GM21367 (cell line): ENCODE results near the gene MUC20.
"Not testable (repeated sequence)": the region's sequence is repeated elsewhere in the genome, so short reads cannot be mapped to it uniquely, and the experiment has no call there.

Experiments
- ATAC-seq: cut with Tn5 transposase; IDR thresholded peaks from one replicate; pipeline ENCODE4 v1.9.1; 2021; ENCODE audit not compliant: unreplicated experiment

MUC20 gene

DNA sequence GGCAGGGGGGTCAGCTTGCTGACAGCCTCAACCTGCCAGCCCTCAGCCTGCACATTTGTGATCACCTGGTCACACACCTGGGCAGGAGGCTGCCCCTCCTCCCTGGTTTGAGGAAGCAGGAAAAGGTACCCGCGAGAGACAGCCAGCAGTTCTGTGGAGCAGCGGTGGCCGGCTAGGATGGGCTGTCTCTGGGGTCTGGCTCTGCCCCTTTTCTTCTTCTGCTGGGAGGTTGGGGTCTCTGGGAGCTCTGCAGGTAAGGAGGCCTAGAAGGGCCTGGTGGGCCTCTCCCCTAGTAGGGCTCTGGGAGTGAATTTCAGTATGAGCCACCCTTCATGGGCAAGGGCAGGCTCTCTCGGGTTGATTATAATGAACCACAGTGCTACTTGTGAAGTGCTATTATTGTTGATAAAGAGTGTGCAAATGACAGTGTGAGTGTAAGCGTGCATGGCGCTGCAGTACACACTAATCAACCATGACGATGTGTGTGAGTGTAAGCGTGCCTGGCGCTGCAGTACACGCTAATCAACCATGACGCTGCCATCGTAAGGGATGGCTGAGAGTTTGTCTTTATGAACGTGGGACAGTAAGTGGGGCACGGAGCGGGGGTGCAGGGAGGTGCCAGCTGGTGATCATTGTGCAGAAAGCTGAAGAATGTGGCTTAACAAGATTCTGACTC lies at the start of gene MUC20:
Gene MUC20 (plus strand): TSS at position 148 of the 676 bp plus-strand sequence. CDS start 30 bp downstream, at position 178.
- ATAC-seq, result not testable (repeated sequence)

DNA sequence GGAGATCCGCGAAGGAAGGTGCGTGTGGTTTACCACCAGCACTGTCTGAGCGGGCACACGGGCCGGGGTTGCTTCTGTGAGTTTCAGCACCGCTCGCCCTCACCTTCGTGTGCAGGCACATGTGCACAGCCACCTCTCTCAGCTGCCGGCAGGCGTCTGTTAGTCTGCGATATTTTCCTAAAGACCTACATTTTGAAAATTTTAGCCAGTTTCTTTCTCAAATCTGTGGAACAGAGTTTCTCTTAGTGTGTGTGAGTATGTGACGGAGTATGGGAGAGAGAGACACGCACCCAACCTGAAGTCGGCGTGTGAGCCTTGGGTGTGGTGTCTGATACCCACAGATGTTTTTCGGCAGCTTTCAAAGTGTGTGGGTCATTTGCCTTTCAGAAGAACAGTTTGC lies 49.5 kb upstream of the MUC20 start:
- ATAC-seq, result not testable (repeated sequence)

- not testable (repeated sequence) for ATAC-seq
Observed at GRCh38 chr3:195673711-195674110, 47.1 kb upstream of the MUC20 start.

- not testable (repeated sequence) for ATAC-seq
Observed at GRCh38 chr3:195678391-195679015, 42.3 kb upstream of the MUC20 start.

GRCh38 chr3:195680690-195681089 lies 40.1 kb upstream of the MUC20 start:
- ATAC-seq, result not testable (repeated sequence)

- ATAC-seq, result not testable (repeated sequence)
Observed at GRCh38 chr3:195681458-195682103, 39.2 kb upstream of the MUC20 start.

DNA sequence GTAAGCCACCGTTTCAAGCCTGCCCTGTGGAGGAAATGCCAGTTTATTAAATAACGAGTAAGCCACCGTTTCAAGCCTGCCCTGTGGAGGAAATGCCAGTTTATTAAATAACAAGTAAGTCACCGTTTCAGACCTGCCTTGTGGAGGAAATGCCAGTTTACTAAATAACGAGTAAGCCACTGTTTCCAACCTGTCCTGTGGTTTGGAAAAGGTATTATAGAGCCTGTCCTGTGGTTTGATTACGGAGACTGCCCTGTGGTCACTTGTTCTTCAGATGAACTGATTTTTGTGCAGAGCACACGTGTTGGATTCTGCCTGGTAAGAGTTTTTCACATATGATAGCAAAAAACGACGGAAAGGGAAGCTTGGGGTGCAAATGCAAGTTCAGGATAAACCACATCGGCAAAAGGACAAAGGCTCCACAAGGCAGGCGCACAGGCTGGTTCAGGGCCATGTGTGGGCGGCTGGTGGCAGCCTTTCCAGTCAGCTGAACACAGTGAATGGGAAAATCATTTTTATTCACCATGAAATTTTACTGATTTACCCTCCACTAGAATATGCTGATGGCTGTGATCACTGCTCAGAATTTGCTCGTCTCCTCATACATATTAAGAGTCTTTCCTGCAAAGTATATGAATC lies 38.6 kb upstream of the MUC20 start:
- not testable (repeated sequence) for ATAC-seq

GRCh38 chr3:195683722-195684526 lies 36.9 kb upstream of the MUC20 start:
- not testable (repeated sequence) for ATAC-seq

- not testable (repeated sequence) for ATAC-seq
Observed at GRCh38 chr3:195684527-195685257, 36.1 kb upstream of the MUC20 start.

DNA sequence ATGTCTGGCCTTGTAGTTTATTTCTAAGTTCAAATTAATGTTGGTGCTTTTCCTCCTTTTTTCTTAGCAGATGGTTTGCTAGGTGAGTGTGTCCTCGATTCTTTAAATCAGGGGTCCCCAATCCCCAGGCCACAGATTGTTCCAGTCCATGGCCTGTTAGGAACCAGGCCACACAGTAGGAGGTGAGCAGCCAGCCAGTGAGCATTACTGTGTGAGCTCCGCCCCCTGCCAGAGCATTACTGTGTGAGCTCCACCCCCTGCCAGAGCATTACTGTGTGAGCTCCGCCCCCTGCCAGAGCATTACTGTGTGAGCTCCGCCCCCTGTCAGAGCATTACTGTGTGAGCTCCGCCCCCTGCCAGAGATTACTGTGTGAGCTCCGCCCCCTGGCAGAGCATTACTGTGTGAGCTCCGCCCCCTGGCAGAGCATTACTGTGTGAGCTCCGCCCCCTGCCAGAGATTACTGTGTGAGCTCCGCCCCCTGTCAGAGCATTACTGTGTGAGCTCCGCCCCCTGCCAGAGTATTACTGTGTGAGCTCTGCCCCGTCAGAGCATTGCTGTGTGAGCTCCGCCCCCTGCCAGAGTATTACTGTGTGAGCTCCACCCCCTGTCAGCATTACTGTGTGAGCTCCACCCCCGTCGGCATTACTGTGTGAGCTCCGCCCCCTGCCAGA lies 34.1 kb upstream of the MUC20 start:
- ATAC-seq, result not testable (repeated sequence)

DNA sequence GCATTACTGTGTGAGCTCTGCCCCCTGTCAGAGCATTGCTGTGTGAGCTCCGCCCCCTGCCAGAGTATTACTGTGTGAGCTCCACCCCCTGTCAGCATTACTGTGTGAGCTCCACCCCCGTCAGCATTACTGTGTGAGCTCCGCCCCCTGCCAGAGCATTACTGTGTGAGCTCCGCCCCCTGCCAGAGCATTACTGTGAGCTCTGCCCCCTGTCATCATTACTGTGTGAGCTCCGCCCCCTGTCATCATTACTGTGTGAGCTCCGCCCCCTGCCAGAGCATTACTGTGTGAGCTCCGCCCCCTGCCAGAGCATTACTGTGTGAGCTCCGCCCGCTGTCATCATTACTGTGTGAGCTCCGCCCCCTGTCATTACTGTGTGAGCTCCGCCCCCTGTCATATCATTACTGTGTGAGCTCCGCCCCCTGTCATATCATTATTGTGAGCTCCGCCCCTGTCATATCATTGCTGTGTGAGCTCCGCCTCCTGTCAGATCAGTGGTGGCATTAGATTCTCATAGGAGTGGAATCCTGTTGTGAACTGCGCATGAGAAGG lies 33.5 kb upstream of the MUC20 start:
- ATAC-seq, result not testable (repeated sequence)

- ATAC-seq, result not testable (repeated sequence)
Observed at GRCh38 chr3:195688471-195689183, 32.2 kb upstream of the MUC20 start.

- ATAC-seq, result not testable (repeated sequence)
Observed at GRCh38 chr3:195689184-195690070, 31.4 kb upstream of the MUC20 start.

DNA sequence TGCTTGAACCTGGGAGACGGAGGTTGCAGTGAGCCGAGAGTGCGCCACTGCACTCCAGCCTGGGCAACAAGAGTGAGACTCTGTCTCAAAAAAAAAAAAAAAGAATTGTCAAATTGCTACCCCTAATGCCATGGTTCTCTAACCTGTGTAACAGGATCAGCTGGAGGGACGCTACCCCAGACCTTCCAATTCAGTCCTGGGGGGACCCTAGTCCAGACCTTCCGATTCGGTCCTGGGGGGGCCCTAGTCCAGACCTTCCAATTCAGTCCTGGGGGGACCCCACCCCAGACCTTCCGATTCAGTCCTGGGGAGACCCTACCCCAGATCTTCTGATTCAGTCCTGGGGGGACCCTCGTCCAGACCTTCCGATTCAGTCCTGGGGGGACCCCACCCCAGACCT lies 29.8 kb upstream of the MUC20 start:
- ATAC-seq, result no peak

DNA sequence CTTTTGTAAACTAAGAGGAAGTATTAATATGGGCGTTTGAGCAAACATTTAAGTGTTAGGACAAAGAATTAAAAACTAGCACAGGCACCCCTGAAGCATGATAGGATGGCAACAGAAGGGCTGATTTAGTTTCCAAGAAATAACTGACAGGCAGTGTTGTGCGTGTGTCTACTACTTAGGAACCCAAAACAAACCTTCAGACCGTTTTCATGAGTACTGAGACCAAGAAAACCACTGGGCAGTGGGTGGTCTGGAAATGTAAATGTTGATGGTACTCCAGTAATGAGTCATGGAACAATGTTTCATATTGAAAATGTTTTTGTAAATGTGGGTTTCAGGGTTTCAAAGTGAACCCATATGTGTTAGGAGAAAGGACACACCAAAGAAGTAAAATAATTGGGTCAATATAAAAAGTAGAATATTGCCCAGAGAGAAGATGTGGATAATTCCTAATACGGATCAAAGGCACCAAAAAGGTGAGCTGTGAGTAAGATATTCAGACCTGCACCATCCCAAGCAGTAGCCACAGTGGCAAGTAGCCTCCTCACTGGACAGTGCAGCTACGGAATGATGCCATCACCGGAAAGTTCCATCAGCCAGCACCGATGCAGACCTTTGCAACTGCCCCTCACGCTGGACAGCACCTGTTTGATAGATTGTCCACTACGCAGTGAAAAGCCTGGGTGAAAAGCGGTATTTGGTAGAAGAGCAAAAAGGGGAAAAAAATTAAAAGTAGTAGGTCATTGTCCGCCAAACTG lies 29.0 kb upstream of the MUC20 start:
- not testable (repeated sequence) for ATAC-seq

- ATAC-seq, result no peak
Observed at GRCh38 chr3:195692354-195692685, 28.5 kb upstream of the MUC20 start.
